Measurements from ENCODE around the gene RNF26. TPM values are rescaled to one million over a fixed set of nuclear protein-coding genes. Genes with fewer than 3 reads are reported as not detected.

RNF26 gene
- total RNA-seq, 2 donors from 2014 or later, result 22.9 to 46.6 TPM

GRCh38 chr11:119344291-119345010 is 10.1 kb downstream of the RNF26 start:
- H3K4me3 ChIP-seq, result no peak overlapping the region
- no peak overlapping the region for H3K27ac ChIP-seq
- H3K27me3 ChIP-seq, result peaks cover 18% of the 10 kb centered on the region
- no peak for TF ChIP-seq CTCF (IDR thresholded peaks at IDR 0.05)
- H3K36me3 ChIP-seq, result no peaks in the 10 kb centered on the region
- H3K4me1 ChIP-seq, result peaks cover 16% of the 10 kb centered on the region
- no peak overlapping the region for H3K9ac ChIP-seq (ENCODE audit: low read depth in 2 of 2, low read length in 2 of 2)
- no peaks in the 10 kb centered on the region for H3K9me3 ChIP-seq
- no peak for DNase-seq
- intact Hi-C loops (cut with DNase I), result no loop called here

- H3K4me1 ChIP-seq, result peaks cover 5% of the 10 kb centered on the region
- intact Hi-C loops (cut with DNase I), result no loop called here
- H3K36me3 ChIP-seq, result no peaks in the 10 kb centered on the region
- no peak for TF ChIP-seq CTCF (IDR thresholded peaks at IDR 0.05)
- DNase-seq, result no peak
- H3K27ac ChIP-seq, result no peak overlapping the region
- no peak overlapping the region for H3K9ac ChIP-seq (ENCODE audit: low read depth in 2 of 2, low read length in 2 of 2)
- H3K9me3 ChIP-seq, result no peaks in the 10 kb centered on the region
- peaks cover 6% of the 10 kb centered on the region for H3K27me3 ChIP-seq
- H3K4me3 ChIP-seq, result no peak overlapping the region
Observed at GRCh38 chr11:119345685-119346084, 11.4 kb downstream of the RNF26 start.

- Histone ChIP-seq H3K4me3 (no peak within 1 kb of the TSS), H3K9ac (ENCODE audit: low read depth in 2 of 2, low read length in 2 of 2) (no peak within 1 kb of the TSS), H3K36me3 (no peaks in the 10 kb centered on the region), H3K9me3 (no peaks in the 10 kb centered on the region), H3K27me3 (no peaks in the 10 kb centered on the region), H3K4me1 (no peaks in the 10 kb centered on the region), H3K27ac (no peak within 1 kb of the TSS)
- TF ChIP-seq CTCF (IDR thresholded peaks at IDR 0.05), result no peak
- DNase-seq, result no peak
- intact Hi-C loops (cut with DNase I), result no loop called here
Observed at GRCh38 chr11:119346605-119347004, 12.3 kb downstream of the RNF26 start, which contains the start of gene MFRP. Gene MFRP (minus strand): TSS chr11:119346705. CDS start chr11:119346513, 192 bp downstream.

- Histone ChIP-seq H3K36me3 (no peaks in the 10 kb centered on the region), H3K27ac (no peak overlapping the region), H3K4me1 (no peaks in the 10 kb centered on the region), H3K9me3 (no peaks in the 10 kb centered on the region), H3K27me3 (no peaks in the 10 kb centered on the region), H3K9ac (ENCODE audit: low read depth in 2 of 2, low read length in 2 of 2) (no peak overlapping the region), H3K4me3 (no peak overlapping the region)
- DNase-seq, result no peak
- no peak for TF ChIP-seq CTCF (IDR thresholded peaks at IDR 0.05)
- intact Hi-C loops (cut with DNase I), result no loop called here
Observed at GRCh38 chr11:119347242-119347641, 12.9 kb downstream of the RNF26 start.

- DNase-seq, result no peak
- no peaks in the 10 kb centered on the region for H3K27me3 ChIP-seq
- H3K4me1 ChIP-seq, result no peaks in the 10 kb centered on the region
- no peak for TF ChIP-seq CTCF (IDR thresholded peaks at IDR 0.05)
- intact Hi-C loops (cut with DNase I), result no loop called here
- no peak overlapping the region for H3K9ac ChIP-seq (ENCODE audit: low read depth in 2 of 2, low read length in 2 of 2)
- H3K9me3 ChIP-seq, result no peaks in the 10 kb centered on the region
- H3K27ac ChIP-seq, result no peak overlapping the region
- no peak overlapping the region for H3K4me3 ChIP-seq
- no peaks in the 10 kb centered on the region for H3K36me3 ChIP-seq
Observed at GRCh38 chr11:119347940-119348605, 13.7 kb downstream of the RNF26 start.
